ENCODE results near the gene DAGLA.

DAGLA gene

GRCh38 chr11:61781585-61781984 is 101.4 kb downstream of the DAGLA start:
- H3K36me3 ChIP-seq: no peaks in the 10 kb centered on the region
- no peak for TF ChIP-seq CTCF (IDR thresholded peaks at IDR 0.05; ENCODE audit: low read depth, low read length)

GRCh38 chr11:61782299-61782698 is 102.1 kb downstream of the DAGLA start:
- TF ChIP-seq CTCF (IDR thresholded peaks at IDR 0.05; ENCODE audit: low read depth, low read length): no peak
- H3K36me3 ChIP-seq: no peaks in the 10 kb centered on the region
- H3K4me1 ChIP-seq: no peaks in the 10 kb centered on the region

More at GRCh38 chr11:61781585-61781984, 101.4 kb downstream of the DAGLA start:
- no peaks in the 10 kb centered on the region for H3K9me3 ChIP-seq
- no peaks in the 10 kb centered on the region for H3K27me3 ChIP-seq
- H3K4me3 ChIP-seq (ENCODE audit: low read depth, low read length): no peak overlapping the region
- no peak for DNase-seq
- no peaks in the 10 kb centered on the region; the same call in 1 of the 2 replicates for H3K4me1 ChIP-seq

GRCh38 chr11:61782841-61783240 is 102.7 kb downstream of the DAGLA start:
- Histone ChIP-seq H3K27me3 (no peaks in the 10 kb centered on the region), H3K9me3 (no peaks in the 10 kb centered on the region), H3K4me1 (no peaks in the 10 kb centered on the region), H3K4me3 (ENCODE audit: low read depth, low read length) (no peak overlapping the region), H3K36me3 (peaks cover 2% of the 10 kb centered on the region; the same call in 1 of the 2 replicates)
- DNase-seq: no peak
- no peak for TF ChIP-seq CTCF (IDR thresholded peaks at IDR 0.05; ENCODE audit: low read depth, low read length)

More at GRCh38 chr11:61782299-61782698, 102.1 kb downstream of the DAGLA start:
- no peaks in the 10 kb centered on the region for H3K27me3 ChIP-seq
- DNase-seq: no peak
- no peak overlapping the region for H3K4me3 ChIP-seq (ENCODE audit: low read depth, low read length)
- H3K9me3 ChIP-seq: no peaks in the 10 kb centered on the region

GRCh38 chr11:61783717-61784505 is 103.7 kb downstream of the DAGLA start:
- no peaks in the 10 kb centered on the region for H3K9me3 ChIP-seq
- no peak overlapping the region for H3K4me3 ChIP-seq (ENCODE audit: low read depth, low read length)
- no peak for DNase-seq
- H3K4me1 ChIP-seq: no peaks in the 10 kb centered on the region
- H3K36me3 ChIP-seq: peaks cover 5% of the 10 kb centered on the region; the same call in 1 of the 2 replicates
- H3K27me3 ChIP-seq: no peaks in the 10 kb centered on the region
- no peak for TF ChIP-seq CTCF (IDR thresholded peaks at IDR 0.05; ENCODE audit: low read depth, low read length)

GRCh38 chr11:61784506-61784805 is 104.3 kb downstream of the DAGLA start:
- Histone ChIP-seq H3K36me3 (peaks cover 5% of the 10 kb centered on the region; the same call in 1 of the 2 replicates), H3K9me3 (no peaks in the 10 kb centered on the region), H3K4me3 (ENCODE audit: low read depth, low read length) (no peak overlapping the region), H3K4me1 (no peaks in the 10 kb centered on the region), H3K27me3 (no peaks in the 10 kb centered on the region)
- no peak for TF ChIP-seq CTCF (IDR thresholded peaks at IDR 0.05; ENCODE audit: low read depth, low read length)
- no peak for DNase-seq

- Histone ChIP-seq H3K9me3 (no peaks in the 10 kb centered on the region), H3K4me3 (ENCODE audit: low read depth, low read length) (no peak overlapping the region), H3K36me3 (peaks cover 5% of the 10 kb centered on the region; the same call in 1 of the 2 replicates), H3K27me3 (no peaks in the 10 kb centered on the region), H3K4me1 (no peaks in the 10 kb centered on the region)
- DNase-seq: no peak
- no peak for TF ChIP-seq CTCF (IDR thresholded peaks at IDR 0.05; ENCODE audit: low read depth, low read length)
Measured at GRCh38 chr11:61785837-61786402, 105.7 kb downstream of the DAGLA start.
